NCI-H82 treated with DMSO at 0.1 percent for 48 hours (cell line): ENCODE data around the gene ACP7.
"Not testable (repeated sequence)": the region's sequence is repeated elsewhere in the genome, so short reads cannot be mapped to it uniquely, and the experiment has no call there.

Source experiments
- DNase-seq: peaks from one replicate; lab custom pipeline; 2025; ENCODE audit not compliant: unreplicated experiment; lab: John Stamatoyannopoulos, UW

ACP7 gene

DNA sequence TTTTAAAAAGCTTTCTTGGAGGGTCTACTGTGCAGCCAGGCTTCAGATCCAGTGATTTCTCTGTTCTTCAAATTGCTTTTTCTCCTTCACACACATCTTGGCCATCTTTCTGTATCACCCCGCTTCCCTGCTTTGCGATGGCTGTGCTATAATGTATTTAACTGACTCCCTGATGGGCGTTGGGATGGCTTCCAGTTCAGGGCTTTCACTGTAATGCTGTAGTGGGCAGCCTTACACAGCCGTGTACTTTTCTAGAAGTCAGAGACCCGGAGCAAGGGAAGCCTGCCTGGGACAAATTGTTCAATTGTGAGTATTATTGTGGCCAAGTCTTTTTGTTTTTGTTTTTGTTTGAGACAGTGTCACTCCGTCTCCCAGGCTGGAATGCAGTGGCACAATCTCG lies 22.0 kb downstream of the ACP7 start:
- DNase-seq: no peak

- no peak for DNase-seq
Measured at GRCh38 chr19:39109641-39110040, 25.5 kb downstream of the ACP7 start.

GRCh38 chr19:39110263-39110967 lies 26.2 kb downstream of the ACP7 start:
- peak; percentile 20 for DNase-seq

GRCh38 chr19:39111593-39112199 lies 27.5 kb downstream of the ACP7 start:
- no peak for DNase-seq

- no peak for DNase-seq
Measured at GRCh38 chr19:39112338-39112890, 28.2 kb downstream of the ACP7 start.

GRCh38 chr19:39113199-39113598 lies 29.0 kb downstream of the ACP7 start:
- DNase-seq: no peak

DNA sequence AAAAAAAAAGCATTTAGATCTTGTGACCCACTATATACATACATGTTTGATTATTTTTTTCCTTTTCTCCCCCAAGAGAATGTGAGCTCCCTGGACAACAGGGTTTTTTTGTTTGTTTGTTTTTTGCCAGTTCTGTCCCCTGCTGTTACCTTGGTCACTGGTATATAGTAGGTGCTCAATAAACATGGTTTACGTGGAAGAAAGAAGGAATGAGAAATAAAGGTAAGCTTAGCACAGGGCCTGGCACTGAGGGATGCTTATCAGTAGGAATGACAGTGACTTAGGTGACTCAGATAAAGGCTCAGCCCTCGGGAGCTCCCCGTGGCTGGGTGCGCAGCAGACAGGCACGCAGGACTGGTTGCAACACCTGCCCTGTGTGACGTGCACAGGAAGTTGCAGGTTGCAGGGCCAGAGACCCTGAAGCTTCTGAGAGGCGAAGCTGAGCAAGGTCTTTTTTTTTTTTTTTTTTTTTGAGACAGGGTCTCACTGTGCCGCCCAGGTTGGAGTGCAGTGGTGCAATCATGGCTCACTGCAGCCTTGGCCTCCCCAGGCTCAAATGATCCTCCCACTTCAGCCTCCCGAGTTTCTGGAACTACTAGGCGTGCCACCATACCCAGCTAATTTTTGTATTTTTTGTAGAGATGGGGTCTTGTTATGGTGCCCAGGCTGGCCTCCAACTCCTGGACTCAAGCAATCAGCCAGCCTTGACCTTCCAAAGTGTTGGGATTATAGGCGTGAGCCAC lies 31.1 kb downstream of the ACP7 start:
- no peak for DNase-seq

DNA sequence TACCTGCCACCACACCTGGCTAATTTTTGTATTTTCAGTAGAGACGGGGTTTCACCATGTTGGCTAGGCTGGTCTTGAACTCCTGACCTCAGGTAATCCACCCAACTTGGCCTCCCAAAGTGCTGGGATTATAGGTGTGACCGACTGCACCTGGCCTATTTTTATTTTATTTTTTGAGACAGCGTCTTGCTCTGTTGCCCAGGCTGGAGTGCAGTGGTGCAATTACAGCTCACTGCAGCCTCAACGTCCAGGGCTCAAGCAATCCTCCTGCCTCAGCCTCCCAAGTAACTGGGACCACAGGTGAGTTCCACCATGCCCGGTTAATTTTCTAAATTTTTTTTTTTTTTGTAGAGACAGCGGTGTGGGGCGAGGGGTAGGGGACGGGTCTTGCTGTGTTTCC lies 32.9 kb downstream of the ACP7 start:
- DNase-seq: not testable (repeated sequence)

DNA sequence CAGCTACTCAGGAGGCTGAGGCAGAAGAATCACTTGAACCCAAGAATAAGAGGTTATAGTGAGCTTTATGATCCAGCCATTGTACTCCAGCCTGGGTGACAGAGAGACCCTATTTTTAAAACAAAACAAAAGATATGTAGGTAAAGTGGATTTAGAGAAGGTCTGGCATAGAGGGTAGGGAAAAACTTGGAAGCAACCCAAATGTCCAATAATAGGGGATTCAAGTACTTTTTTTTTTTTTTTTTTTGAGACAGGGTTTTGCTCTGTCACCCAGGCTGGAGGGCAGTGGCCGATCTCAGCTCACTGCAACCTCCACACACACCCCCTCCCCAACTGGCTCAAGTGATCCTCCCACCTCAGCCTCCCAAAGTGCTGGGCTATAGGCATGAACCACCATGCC lies 35.7 kb downstream of the ACP7 start:
- DNase-seq: no peak

DNA sequence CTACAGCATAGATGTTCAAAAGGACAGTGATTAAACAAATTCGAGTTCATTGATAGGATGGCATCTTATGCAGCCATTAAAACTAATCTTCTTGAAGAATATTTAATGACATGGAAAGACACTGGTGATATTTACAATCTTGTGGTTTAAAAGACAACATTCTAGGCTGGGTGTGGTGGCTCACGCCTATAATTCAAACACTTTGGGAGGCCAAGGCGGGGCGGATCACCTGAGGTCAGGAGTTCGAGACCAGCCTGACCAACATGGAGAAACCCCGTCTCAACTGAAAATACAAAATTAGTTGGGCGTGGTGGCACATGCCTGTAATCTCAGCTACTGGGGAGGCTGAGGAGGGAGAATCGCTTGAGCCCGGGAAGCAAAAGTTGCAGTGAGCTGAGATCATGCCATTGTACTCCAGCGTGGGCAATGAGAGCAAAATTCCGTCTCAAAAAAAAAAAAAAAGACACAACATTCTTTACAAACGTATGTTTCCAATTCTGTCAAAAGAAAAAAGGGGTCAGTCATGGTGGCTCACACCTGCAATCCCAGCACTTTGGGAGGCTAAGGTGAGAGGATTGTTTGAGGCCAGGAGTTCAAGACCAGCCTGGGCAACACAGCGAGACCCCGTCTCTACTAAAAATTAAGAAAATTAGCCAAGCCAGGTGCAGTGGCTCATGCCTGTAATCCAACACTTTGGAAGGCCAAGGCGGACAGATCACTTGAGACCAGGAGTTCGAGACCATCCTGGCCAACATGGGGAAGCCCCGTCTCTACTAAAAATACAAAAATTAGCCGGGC lies 39.0 kb downstream of the ACP7 start:
- DNase-seq: no peak

GRCh38 chr19:39124136-39124764 lies 40.1 kb downstream of the ACP7 start:
- no peak for DNase-seq

DNA sequence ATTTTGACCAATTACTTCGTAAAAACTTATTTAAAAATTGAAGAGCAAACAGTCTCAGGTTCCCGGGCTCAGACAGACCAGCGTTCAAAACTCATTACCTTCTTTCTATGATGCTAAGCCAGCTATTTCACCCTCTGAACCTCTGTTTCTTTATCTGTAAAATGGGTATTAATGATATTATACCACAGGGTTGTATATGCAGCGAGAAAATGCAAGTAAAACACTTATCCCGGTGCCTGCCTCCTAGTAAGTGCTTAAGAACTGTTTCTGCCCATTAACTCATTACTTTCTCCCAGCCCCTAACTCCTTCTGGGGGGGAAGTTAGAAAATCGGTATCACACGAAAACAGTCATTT lies 41.0 kb downstream of the ACP7 start:
- DNase-seq: no peak

DNA sequence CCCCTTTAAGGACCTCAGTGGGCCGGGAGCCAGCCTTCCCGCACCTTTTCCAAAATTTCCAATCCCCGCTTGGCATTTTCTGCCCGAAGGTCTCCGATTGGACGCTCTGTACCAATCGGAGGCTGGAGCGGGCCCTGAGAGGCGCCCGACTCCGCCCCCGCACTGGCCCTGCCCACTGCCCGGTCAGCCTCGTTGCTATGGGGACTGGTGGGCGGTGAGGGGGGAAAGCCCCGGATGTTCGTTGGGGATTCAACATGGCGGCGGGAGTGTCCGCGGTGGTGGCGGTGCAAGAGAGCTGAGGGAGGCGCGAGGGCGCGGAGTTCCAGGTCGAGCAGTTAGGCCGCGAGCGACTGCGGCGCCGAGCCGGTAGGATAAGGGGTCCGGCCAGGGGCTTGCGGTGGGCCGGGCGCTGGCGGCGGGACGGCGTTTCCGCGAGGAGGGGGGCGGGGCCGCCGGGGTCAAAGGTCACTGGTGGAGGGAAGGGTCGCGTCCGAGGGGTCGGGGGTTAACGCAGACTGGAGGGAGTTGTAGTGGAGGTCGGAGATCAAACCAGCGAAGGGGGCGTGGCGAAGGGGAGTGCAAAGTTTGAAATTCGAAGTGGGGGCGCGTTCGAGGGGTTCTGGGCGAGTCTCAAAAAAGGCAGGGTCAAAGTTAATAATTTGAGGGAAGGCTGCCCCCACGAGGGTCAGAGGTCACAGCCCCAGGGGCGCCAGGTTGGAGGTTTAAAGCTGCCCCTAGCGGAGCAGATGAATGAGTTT lies 41.6 kb downstream of the ACP7 start, which contains the start of gene PAK4:
PAK4 (plus strand) TSS at position 233 of the 758 bp plus-strand sequence. CDS start 43,768 bp downstream, outside the sequence.
- peak; percentile 97 for DNase-seq

DNA sequence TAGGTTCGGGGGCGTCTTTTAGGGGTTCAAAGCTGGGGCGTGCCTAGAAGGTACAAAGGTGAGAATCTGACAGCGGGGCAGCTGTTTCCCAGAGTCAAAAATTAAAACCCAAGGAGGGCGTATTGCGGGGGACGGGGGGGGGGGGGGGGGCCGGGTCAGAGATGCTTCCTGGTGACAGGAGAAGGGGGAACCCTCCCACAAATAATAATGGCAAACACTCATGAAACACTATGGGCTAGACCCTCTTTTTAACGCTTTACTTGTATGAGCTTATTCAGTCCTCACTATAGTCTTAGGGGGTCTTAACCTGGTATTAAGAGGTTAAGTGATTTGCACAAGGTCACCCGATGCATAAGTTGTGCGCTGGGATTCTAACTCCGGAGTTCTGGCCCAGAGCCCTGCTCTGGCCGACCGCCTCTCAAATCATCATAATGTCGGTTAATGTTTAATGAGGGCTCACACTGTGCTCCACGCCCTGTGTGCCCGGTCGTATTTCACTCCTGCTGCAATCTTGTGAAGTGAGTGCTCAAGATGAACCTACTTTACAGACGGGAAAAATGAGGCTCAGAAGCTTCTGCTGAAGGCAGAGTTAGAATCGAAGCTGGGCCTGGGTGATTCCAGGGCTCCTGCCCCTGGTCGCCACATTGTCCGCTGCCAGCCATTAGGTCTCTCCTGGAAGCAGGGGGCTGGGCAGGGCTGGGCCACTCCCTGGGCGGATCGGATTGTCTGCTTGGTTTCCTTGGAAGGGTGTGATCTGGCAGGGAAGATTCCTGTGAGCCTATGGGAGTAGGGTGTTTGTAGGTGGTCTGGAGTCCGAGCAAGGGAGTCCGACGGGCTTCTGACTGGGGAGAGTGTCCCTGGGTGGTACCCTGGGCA lies 42.4 kb downstream of the ACP7 start:
- no peak for DNase-seq

DNA sequence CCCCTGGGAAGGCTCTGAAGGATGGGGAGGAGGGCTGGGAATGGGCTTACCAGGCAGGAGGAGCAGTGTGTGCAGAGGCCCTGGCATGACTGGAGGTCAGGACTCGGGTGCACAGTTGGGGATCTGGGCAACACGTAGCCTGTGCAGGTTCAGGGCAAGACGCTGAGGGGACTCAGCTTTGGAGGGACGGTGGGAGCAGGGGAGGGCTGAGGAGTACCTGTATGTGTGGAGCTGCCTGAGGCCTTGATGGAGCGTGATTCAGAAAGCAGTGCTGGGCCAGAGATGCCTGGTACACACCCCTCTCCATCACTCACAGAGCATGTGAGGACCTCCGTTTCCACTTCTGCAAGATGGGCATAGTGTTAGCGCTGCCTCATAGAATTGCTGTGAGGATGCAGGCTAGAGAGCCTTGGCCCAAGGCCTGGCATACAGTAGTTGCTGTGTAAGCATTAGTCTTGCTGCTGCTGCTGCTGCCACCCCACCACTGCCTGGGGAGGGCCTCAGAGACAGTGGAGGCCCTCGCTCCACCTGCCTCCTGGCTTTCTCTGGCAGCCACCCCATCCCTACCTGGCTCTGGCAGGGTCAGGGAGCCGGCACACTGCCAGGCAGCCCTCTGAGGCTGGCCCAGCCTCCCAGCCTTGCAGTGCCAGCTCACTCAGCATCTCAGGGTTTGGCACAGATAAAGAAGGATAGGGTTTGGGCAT lies 43.8 kb downstream of the ACP7 start:
- no peak for DNase-seq

GRCh38 chr19:39128516-39129079 lies 44.4 kb downstream of the ACP7 start:
- DNase-seq: no peak

DNA sequence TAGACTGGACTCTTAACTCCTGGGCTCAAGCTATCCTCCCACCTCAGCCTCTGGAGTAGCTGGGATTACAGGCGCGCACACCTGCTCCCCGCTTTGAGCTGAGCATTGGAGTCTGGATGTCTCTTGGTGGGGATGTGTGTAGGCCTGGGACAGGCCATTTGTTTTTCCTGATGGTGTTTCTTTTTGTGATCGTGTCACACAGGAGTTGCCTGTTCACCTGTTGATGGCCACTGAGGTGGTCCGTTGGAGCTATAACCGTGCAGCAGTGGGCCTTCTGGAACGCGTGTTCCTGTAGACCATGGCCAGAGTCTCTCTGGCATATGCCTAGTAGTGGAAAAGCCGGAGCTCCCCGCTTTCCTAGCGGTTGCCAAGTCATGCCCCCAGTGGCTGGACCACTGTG lies 44.9 kb downstream of the ACP7 start:
- DNase-seq: no peak
